GM19351 (cell line): ENCODE data around the gene NME7.
"Not testable (repeated sequence)": the region's sequence is repeated elsewhere in the genome, so short reads cannot be mapped to it uniquely, and the experiment has no call there.

Source experiments
- ATAC-seq: cut with Tn5 transposase; IDR thresholded peaks from one replicate; pipeline ENCODE4 v1.9.1; 2021; ENCODE audit warnings: mild to moderate bottlenecking, moderate library complexity; ENCODE audit not compliant: unreplicated experiment

NME7 gene

DNA sequence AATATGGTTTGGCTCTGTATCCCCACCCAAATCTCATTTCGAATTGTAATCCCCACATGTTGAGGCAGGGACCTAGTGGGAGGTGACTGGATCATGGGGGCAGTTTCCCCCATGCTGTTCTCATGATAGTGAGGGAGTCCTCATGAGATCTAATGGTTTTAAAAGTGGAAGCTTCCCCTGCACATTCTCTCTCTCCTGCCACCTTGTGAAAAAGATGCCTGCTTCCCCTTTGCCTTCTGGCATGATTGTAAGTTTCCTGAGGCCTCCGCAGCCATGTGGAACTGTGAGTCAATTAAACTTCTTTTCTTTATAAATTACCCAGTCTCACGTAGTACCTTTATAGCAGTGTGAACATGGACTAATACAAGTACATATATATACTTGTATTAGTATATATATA lies 25.5 kb downstream of the NME7 start:
- ATAC-seq: not testable (repeated sequence)

DNA sequence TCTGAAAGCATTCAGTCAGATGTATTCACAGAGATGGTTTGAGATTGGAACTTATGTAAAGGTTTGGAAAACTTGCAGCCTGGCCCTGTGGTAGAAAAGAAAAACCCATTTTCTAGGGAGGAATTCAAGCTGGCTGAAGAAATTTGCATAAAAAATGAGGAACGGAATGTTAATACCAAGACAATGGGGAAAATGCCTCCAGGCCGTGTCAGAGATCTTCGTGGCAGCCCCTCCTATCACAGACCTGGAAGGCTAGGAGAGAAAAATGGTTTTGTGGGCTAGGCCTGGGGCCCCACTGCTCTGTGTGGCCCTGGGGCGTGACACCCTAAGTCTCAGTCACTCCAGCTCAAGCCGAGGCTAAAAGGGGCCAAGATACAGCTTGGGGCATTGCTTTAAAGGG lies 26.7 kb downstream of the NME7 start:
- ATAC-seq: no peak

DNA sequence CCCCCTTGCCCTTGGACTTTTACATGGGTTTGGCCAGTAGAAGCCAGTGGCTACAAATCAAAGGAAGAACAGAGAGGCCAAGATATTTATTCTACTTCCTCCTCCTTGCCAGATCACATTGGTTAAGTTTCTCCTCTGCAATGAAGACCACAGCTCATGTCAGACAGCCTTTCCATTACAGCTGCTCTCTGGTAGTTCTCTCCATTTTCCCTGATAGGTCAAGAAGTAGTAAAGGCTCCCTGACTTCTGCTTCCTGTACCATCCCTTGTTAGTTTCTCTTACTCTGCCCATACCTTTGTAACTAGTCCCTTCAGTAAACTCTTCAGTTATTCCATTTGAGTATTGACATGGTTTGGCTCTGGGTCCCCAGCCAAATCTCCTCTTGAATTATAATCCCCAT lies 27.8 kb downstream of the NME7 start:
- ATAC-seq: no peak

DNA sequence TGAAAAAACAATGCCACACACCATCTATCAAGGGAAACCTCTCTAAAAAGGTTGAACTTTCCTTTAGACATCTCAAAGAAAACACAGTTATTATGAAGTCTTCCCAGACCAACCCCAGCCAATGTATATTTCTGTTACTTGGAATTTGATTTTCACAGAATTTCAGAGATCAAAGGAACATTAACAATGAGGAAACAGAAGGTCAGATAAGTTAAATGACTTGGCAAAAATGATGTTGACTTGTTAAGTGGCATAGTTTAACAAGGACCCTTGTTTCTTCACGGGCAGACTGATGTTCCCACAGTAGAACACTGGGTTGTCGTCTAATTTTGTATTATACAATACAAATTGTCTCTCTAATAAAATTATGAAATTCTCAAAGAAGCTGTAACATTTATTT lies 29.0 kb downstream of the NME7 start:
- ATAC-seq: no peak

DNA sequence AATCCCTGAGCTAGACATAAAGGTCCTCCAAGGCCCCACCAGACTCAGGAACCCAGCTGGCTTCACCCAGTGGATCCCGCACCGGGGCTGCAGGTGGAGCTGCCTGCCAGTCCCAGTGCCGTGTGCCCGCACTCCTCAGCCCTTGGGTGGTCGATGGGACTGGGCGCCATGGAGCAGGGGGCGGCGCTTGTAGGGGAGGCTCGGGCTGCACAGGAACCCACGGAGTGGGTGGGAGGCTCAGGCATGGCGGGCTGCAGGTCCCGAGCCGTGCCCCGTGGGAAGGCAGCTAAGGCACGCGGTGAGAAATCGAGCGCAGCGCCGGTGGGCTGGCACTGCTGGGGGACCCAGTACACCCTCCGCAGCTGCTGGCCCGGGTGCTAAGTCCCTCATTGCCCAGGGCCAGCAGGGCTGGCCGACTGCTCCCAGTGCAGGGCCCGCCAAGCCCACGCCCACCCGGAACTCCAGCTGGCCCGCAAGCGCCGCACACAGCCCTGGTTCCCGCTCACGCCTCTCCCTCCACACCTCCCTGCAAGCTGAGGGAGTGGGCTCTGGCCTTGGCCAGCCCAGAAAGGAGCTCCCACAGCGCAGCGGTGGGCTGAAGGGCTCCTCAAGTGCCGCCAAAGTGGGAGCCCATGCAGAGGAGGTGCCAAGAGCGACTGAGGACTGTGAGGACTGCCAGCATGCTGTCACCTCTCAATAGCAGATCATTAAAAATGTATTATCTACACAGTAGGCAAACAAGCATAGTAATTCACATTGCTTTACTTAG lies 30.5 kb downstream of the NME7 start:
- not testable (repeated sequence) for ATAC-seq

DNA sequence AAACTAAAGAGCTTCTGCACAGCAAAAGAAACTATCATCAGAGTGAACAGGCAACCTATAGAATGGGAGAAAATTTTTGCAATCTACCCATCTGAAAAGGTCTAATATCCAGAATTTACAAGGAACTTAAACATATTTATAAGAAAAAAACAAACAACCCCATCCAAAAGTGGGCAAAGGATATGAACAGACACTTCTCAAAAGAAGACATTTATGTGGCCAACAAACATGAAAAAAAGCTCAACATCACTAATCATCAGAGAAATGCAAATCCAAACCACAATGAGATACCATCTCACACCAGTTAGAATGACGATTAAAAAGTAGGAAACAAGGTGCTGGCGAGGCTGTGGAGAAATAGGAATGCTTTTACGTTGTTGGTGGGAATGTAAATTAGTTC lies 32.9 kb downstream of the NME7 start:
- ATAC-seq: not testable (repeated sequence)

DNA sequence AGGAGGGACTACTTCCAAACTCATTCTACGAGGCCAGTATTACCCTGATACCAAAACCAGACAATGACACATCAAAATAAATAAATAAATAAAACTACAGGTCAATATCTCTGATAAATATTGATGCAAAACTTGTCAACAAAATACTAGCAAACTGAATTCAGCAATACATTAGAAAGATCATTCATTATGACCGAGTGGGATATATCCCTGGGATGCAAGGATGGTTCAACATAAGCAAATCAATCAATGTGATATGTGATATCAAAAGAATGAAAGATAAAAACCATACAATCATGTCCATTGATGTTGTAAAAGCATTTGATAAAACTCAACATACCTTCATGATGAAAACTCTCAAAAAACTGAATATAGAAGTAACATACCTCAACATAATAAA lies 36.7 kb downstream of the NME7 start:
- no peak for ATAC-seq

DNA sequence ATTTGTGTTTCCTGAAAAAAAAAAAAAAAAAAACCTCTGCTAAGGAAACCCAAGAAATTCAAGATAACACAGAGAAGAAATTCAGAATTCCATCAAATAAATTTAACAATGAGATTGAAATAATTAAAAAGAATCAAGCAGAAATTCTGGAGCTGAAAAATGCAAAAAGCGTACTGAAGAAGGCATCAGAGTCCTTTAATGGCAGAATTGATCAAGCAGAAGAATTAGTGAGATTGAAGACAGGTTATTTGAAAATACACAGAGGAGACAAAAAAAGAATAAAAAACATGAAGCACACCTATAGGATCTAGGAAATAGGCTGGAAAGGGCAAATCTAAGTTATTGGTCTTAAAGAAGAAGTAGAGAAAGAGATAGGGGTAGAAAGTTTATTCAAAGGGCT lies 38.2 kb downstream of the NME7 start:
- no peak for ATAC-seq

DNA sequence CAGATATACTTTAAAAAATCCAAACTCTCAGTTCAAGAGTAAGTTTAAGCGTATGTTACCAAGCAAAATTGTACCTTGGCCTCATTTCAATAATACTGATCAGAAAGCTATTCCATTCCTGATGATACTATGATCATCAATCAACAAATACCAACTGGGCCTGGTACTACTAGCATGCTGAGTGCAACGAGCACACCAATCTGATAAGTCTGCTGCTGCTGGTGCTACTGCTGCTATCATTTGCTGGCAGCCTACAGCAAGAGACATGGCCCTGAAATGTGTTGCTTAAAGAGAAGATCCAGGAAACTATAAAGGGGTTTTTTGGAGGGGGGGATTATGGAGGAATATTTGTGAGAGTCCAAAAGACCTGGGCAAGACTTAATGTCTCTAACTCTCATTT lies 39.7 kb downstream of the NME7 start:
- no peak for ATAC-seq

DNA sequence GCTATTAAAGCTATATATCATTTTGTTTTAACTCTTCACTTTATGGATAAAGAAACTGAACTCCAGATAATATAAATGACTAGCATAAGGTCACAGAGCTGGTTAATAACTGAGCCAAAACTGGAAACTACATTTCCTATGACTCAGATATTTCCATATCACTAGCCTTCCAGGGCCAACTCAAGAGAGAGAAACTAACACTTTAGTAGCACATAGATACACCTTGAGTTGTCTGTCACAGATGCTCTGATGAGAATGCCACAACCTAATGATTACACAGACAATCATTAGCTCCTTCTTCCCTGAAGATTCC lies 40.7 kb downstream of the NME7 start:
- peak; percentile 93 for ATAC-seq

DNA sequence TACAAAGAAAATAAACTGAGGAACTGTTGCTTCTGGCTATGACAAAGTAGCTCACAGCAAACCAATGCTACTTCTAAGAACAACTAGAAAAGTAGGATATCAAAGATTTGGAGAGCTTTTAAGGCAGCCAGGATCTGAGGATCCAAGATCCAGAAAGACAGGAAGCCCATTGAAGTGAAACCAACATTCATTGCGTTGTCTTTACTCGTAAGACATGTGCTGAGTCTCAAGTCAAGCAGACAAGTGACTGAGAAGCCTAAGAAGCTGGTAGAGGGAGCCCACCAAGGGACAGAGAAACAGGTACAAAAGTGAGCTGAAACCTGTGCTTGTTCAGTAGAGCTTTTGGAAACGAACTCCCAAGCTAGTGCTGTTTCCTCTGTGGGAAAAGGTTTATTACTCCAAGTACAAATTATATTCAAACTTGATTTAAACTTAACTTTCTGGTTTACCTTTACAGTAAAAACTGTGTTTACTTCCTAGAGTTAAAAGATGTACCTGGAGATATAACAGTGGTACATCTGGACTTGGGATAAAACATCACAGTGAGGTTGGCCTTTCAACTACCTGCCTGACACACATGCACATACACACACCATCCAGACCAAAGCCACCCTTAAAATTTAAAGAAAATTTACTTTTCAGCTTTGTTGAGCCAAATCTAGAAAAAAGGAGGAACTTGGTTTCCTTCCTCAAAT lies 41.2 kb downstream of the NME7 start:
- no peak for ATAC-seq

DNA sequence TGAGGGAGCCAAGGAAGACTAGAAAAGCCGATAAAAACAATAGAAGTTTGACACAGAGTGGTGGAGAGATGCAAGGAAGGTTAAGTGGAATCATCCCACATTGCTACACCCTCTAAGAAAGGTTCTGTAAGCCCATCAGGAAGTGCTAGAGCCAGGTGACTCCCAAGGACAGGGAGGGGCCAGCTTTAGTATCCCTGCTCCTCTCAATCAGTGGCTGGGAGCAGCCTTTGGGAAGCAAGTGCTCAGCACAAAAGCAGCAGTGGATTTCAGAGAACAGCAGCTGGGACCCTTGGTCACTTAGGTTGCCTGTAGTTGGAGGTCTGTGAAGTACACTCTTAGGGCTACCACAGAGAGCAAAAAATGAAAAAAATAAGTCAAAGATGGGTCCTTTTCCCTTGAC lies 42.5 kb downstream of the NME7 start:
- ATAC-seq: no peak

DNA sequence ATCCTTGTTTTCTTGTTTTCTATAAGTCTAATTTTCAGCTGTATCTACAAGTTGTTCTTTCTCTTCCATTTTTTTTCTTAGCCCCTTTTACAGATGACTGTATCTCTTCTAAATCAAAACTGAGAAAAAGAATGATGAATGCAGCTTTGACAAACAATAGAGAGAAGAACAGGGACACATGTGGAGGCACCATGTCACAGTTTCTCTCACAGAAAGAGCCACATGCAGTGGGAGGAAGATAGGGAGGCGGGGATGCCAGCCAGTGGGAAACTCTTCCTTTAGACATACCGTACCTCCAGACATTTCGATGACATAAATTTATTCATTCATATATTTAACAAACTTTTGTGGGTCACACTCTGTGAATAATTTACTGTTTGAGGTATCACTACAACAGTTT lies 45.5 kb downstream of the NME7 start:
- no peak for ATAC-seq

DNA sequence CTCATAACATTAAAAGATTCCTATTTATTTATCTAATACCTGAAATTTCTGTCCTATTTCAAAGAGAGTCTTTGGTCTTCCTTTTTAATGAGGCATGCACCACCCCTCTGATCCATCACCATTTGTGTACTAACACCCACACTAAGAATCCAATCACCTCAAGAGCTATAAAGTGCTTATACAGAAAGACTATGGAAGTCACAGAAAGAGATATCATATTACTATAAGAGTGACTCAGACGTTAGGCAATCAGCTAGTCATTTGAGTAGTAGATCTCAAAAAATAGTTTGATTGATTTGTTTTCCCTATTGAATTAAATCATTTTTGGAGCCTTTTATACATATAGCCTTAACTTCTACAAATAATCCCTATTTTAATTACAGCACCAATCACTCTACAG lies 46.1 kb downstream of the NME7 start:
- ATAC-seq: no peak

DNA sequence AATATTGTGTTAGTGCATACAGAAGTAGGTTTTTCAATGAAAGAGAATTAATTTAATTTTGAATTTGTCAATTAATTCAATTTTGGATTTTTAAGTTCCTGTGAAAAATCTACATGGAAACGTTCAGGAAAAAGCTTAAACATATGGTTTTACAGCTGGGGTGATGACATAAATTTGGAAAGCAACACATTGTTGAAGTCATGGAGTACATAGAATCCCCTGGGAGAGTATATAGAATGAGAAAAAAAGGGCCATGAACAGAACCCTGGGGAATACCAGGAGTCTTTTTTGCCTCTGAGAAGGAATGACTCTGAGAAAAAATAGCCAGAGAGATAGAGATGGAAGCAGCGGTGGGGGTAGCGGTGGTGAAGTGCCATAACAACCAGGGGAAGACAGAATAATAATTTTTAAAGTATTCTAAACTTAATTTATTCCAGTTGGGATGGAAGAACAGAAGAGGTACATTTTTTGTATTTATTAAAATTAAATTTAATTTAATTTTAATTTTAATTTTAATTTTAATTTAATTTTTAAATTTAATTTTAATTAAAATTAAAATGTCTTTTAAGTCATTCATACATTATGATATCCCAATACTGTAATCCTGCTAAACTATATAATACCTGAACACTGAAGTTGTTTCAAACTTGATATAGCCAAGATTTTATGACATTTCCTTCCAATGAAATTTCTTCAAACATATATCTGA lies 48.9 kb downstream of the NME7 start:
- ATAC-seq: no peak

DNA sequence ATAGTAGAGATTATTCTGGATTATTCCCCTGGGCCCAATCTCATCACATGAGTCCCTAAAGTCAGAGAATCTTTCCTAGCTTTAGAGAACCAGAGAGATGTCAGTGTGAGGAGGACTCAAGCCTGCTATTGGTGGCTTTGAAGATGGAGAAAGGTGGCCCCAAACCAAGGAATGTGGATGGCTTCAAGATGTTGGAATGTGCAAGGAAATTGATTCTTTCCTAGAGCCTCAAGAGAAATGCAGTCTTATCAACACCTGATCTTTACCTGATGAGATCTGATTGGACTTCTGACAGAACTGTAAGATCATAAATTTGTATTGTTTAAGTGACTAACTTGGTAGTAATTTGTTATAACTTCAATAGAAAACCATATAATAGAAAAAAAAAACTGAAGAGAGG lies 51.0 kb downstream of the NME7 start:
- no peak for ATAC-seq

DNA sequence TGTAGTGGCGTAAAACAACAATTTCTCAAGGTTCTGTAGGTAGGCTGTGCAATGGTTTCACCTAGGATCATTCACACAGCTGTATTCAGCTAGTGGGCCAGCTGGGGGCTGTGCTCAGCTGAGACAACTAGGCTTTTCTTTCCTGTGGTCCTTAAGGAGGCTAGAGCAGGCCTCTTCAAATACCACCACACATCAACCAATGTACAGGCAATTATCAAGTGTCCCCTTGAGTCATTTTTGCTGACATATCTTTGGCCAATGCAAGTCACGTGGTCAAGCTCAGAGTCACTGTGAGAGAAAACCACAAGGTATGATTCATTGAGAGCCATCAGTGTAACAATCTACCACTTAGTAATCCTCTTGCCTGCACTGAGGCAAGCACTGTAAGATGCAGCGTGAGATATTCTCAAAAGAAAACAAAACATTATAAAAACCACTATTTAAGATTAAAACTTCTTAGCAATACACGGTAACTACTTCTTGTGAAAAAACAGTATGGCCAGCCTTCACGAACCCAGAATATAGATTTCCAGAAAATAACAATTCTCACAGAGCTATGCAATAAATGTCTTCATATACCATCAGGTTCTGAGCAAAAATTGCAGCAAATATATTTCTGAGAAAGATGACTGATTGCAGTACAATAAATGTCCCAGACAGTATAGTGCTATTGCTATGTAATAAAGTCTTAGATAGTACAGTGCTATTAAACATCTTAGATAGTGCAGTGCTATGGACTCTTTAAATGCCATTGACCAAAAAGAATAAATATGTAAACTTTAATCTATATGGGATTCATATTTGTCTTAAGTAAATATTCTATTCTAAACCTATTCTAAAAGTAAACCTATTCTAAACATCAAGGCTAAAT lies 55.3 kb downstream of the NME7 start:
- ATAC-seq: peak; percentile 57

DNA sequence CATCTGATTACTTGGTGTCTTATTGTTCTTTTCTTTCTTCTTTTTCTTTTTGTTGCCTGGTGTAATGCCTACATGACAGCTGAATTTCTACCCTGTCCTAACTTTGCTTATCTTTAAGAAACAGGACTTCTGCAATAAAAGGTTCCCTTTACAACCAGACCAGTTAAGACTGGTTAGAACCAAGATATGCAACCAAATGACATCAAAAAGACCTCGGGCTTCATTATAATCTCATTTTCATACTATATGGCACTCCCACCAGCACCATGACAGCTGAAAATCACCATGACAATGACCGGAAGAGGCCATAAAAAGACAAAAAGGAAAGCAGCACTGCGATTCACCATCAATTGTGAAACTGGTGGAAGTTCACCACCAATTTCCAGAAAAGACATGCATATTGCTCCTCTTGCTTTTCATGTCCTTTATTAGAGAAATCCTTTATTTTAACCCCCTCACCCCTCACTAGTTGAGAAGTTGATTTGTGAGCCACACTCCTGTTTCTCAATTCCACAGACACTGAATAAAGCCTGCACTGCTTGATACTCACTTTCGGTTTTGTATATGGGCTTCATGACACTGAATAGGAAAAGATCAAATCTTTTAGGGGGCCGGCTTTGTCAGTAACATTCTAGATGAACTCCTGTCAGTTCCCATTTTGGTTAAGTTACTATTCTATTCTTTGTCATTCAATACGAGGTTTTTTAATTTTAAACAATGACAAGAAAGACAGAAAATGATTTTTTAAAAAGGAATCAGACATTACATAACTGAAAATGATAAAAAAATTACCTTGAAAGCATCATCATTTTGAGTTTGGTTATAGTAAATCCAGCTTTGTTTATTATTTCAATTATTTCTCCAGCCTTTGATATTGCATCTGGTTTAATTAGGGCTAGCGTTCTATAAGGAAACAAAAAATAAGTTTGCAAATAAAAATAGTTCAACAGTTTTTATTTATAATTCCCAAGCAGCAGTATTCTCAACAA lies 58.1 kb downstream of the NME7 start:
- peak; percentile 70 for ATAC-seq

DNA sequence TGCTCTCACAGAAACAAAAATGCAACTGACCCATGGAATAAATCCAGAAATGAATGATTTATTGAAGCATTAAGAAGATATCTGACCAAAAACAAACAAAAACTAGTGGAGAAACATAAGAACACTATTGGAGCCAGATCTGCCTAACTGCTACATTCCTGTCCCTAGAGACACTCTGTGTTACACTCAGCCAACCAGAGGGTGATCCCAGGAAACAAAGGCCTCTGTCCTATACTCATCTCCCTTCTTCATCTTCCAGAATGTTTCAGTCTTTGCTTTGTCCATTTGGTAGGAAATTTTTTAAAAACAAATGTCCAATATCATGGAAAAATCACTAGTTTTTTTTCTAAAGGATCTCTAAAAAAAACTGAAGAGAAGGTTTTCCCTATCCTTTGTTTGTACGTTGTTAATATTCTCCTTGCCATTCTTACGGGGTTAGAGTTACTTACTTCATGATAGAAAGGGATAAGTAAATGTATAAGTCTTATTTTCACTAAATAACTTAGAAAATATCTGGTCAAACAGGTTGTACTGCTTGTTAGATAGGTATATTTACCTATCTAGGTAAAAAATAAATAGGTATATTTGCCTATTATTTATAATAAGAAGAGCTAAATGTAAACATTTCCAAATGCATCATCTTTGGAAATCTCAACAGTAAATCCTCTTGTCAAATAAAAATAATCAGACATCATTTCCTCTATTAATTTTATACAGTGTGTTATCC lies 59.1 kb downstream of the NME7 start:
- no peak for ATAC-seq
